K562 (cell line): ENCODE measurements around the gene ERGIC1. TPM values are rescaled to one million over a fixed set of nuclear protein-coding genes. Genes with fewer than 3 reads are reported as not detected.

Source experiments
- ATAC-seq: fragments of 200-7000 bp; cut with Tn5 transposase; 3 replicates; pipeline ENCODE4 v1.9.1; 2020; ENCODE audit warnings: moderate library complexity
- BruUV-seq: library from RNA; stranded (reverse); fragments of 400-500 nt; replicated peaks from 2 replicates; lab custom pipeline; 2021; lab: Mats Ljungman, UMichigan
- CTCF ChIA-PET: fragments of 300-600 bp; formaldehyde crosslinking; extraction: SDS; loops from one replicate; lab custom pipeline; 2021; ENCODE audit warnings: low intra/inter-chr PET ratio; lab: Yijun Ruan, JAX
- POLR2A ChIA-PET: fragments of 300-600, 350-650 bp; sonication (Branson Sonifier 250); formaldehyde crosslinking; extraction: SDS; loops from one replicate; lab custom pipeline; 2021; ENCODE audit warnings: antibody characterized with exemption, inconsistent platforms; lab: Yijun Ruan, JAX
- DNase-seq, 4 experiments: peaks; one replicate each; pipeline versions ENCODE4 v3.0.0 to v3.0.0-alpha.2; 2011 to 2018; ENCODE audit warnings: low spot score in 3 of 4, mixed read lengths in 3 of 4; ENCODE audit errors: extremely low read depth in 1 of 4
- FAIRE-seq: peaks from 2 replicates; lab custom pipeline; 2011; peaks lifted over from hg19 to GRCh38; lab: Jason Lieb, UNC
- H2AFZ ChIP-seq: 2 replicates; pipeline ENCODE4 v1.6.0; 2011; ENCODE audit warnings: low read depth, low read length, control low read depth, inconsistent platforms
- H3K27ac ChIP-seq: fragments of 200-600 bp; 3 replicates; pipeline ENCODE4 v1.8.0; 2011; ENCODE audit warnings: low read depth, mild to moderate bottlenecking, control low read depth, inconsistent platforms, low read length, moderate library complexity, mixed read lengths; ENCODE audit errors: extremely low read depth
- H3K27me3 ChIP-seq, 2 experiments: fragments of 300-600 bp in 1 of 2; 2 replicates in 1 of 2; 3 replicates in 1 of 2; pipeline versions ENCODE4 v1.6.0 to v1.8.0; 2011; ENCODE audit warnings: inconsistent platforms in 2 of 2, low read length in 2 of 2, mild to moderate bottlenecking in 1 of 2, mixed read lengths in 1 of 2, moderate library complexity in 1 of 2; ENCODE audit not compliant: control insufficient read depth in 2 of 2, insufficient read depth in 2 of 2
- H3K36me3 ChIP-seq: fragments of 300-600 bp; 3 replicates; pipeline ENCODE4 v1.8.0; 2011; ENCODE audit warnings: mild to moderate bottlenecking, low read length, inconsistent platforms; ENCODE audit not compliant: control insufficient read depth, insufficient read depth
- H3K4me1 ChIP-seq, 2 experiments: fragments of 200-600 bp in 1 of 2; replicated peaks in 1 of 2; 2 replicates in 1 of 2; 3 replicates in 1 of 2; pipeline versions ENCODE4 v1.5.1 to v1.8.0; 2011; ENCODE audit warnings: inconsistent platforms in 2 of 2, low read length in 2 of 2, mild to moderate bottlenecking in 1 of 2, mixed read lengths in 1 of 2, moderate library complexity in 1 of 2; ENCODE audit not compliant: control insufficient read depth in 2 of 2, insufficient read depth in 2 of 2
- H3K4me2 ChIP-seq: 2 replicates; pipeline ENCODE4 v1.6.1; 2011; ENCODE audit warnings: low read length, control low read depth, inconsistent platforms, mixed read lengths; ENCODE audit not compliant: insufficient read depth
- H3K4me3 ChIP-seq: fragments of 200-600 bp; sonication (generic), shearing (Covaris generic); 2 replicates; pipeline ENCODE4 v1.5.1; 2016; ENCODE audit warnings: control low read depth, inconsistent platforms
- H3K79me2 ChIP-seq: fragments of 200-600 bp; 3 replicates; pipeline ENCODE4 v1.8.0; 2011; ENCODE audit warnings: low read length, inconsistent platforms; ENCODE audit not compliant: control insufficient read depth, insufficient read depth
- H3K9ac ChIP-seq, 2 experiments: 2 replicates each; pipeline versions ENCODE4 v1.6.0 to v1.6.1; 2011; ENCODE audit warnings: low read depth in 2 of 2, low read length in 2 of 2, control low read depth in 1 of 2, inconsistent platforms in 1 of 2, mild to moderate bottlenecking in 1 of 2, mixed read lengths in 1 of 2; ENCODE audit not compliant: insufficient read depth in 1 of 2
- H3K9me1 ChIP-seq: one replicate; pipeline ENCODE4 v1.6.0; 2011; ENCODE audit warnings: inconsistent platforms, mild to moderate bottlenecking, low read length, moderate library complexity; ENCODE audit not compliant: control insufficient read depth, insufficient read depth
- H3K9me3 ChIP-seq: replicated peaks from 2 replicates; pipeline ENCODE4 v1.5.1; 2011; ENCODE audit warnings: low read depth, low read length, inconsistent platforms; ENCODE audit not compliant: control insufficient read depth, insufficient read depth
- H4K20me1 ChIP-seq: replicated peaks from 2 replicates; pipeline ENCODE4 v1.6.1; 2011; ENCODE audit warnings: low read length, inconsistent platforms, mixed read lengths; ENCODE audit not compliant: control insufficient read depth, insufficient read depth
- CBX2 ChIP-seq: fragments of 200-600 bp; sonication (generic); IDR thresholded peaks from one replicate; pipeline ENCODE4 v1.6.1; 2012; ENCODE audit warnings: mild to moderate bottlenecking, low read length, inconsistent platforms; ENCODE audit not compliant: insufficient read depth, poor library complexity, severe bottlenecking
- DACH1 ChIP-seq: fragments of 450-650 bp; IDR thresholded peaks from 2 replicates; pipeline ENCODE4 v1.6.1; 2018; ENCODE audit not compliant: partially characterized antibody
- GABPB2 ChIP-seq: fragments of 250-450 bp; sonication (Bioruptor Pico); conservative IDR thresholded peaks from 2 replicates; pipeline ENCODE4 v1.5.1; 2021; ENCODE audit warnings: mild to moderate bottlenecking
- MXI1 ChIP-seq: IDR thresholded peaks from 2 replicates; pipeline ENCODE4 v1.6.1; 2011; ENCODE audit warnings: low read depth, mild to moderate bottlenecking, improper control_type of control experiment, low read length
- NRF1 ChIP-seq, 2 experiments: fragments of 450-650 bp; IDR thresholded peaks in 1 of 2; conservative IDR thresholded peaks in 1 of 2; 2 replicates each; pipeline ENCODE4 v1.6.1; 2014; ENCODE audit warnings: mild to moderate bottlenecking in 2 of 2
- PHF20 ChIP-seq: fragments of 450-650 bp; IDR thresholded peaks from 2 replicates; pipeline ENCODE4 v1.6.1; 2018; ENCODE audit not compliant: partially characterized antibody
- RBFOX2 ChIP-seq: fragments of 200-400 bp; formaldehyde crosslinking; IDR thresholded peaks from 2 replicates; pipeline ENCODE4 v1.6.1; 2017; ENCODE audit warnings: low read depth, mild to moderate bottlenecking, low read length, moderate library complexity
- SNRNP70 ChIP-seq: fragments of 200-400 bp; formaldehyde crosslinking; optimal IDR thresholded peaks from 2 replicates; pipeline ENCODE3; 2017; ENCODE audit warnings: low read depth, low read length
- STAT6 ChIP-seq: sonication (generic); formaldehyde crosslinking; IDR thresholded peaks from 2 replicates; pipeline ENCODE4 v1.8.1; 2023; ENCODE audit warnings: mild to moderate bottlenecking, missing genetic modification reagents
- XRCC5 ChIP-seq: fragments of 200-400 bp; formaldehyde crosslinking; IDR thresholded peaks from 2 replicates; pipeline ENCODE4 v1.6.1; 2017; ENCODE audit warnings: low read depth, mild to moderate bottlenecking, low read length
- YBX1 ChIP-seq: fragments of 450-650 bp; IDR thresholded peaks from 2 replicates; pipeline ENCODE4 v1.7.1; 2016; ENCODE audit warnings: mild to moderate bottlenecking
- ZNF175 ChIP-seq: fragments of 200-800 bp; sonication (Bioruptor generic); IDR thresholded peaks from 2 replicates; pipeline ENCODE4 v1.6.1; 2016; ENCODE audit warnings: low read depth, mild to moderate bottlenecking, missing genetic modification characterization, missing compliant biosample characterization
- ZNF512 ChIP-seq: IDR thresholded peaks from 2 replicates; pipeline ENCODE4 v1.6.1; 2016; ENCODE audit warnings: missing genetic modification characterization, missing compliant biosample characterization
- WGBS: fragments of 100-300 bp; shearing (Covaris generic); methylation state at CpG from one replicate; pipeline ENCODE4 v1.1.6; 2016; ENCODE audit warnings: low coverage, mixed read lengths; ENCODE audit not compliant: insufficient coverage; ENCODE audit errors: missing lambda C conversion rate; 5-methylcytosine and 5-hydroxymethylcytosine counted together
- in situ Hi-C: fragments of 300-500 bp; cut with MboI; formaldehyde crosslinking; loops from 4 replicates; pipeline ENCODE4 v1.15.0; 2018; ENCODE audit warnings: inconsistent platforms, mixed read lengths
- intact Hi-C: fragments of 100-400 bp; cut with micrococcal nuclease; formaldehyde crosslinking; loops from 2 replicates; pipeline ENCODE4 v1.14.2; 2022
- polyA plus RNA-seq, 8 experiments: library from polyadenylated mRNA; depleted of rRNA in 4 of 8; stranded (reverse) in 5 of 8; unstranded in 3 of 8; fragments of >200 nt; fragmentation: Nextera tagmentation in 2 of 8; fragmentation: Illumina TruSeq in 1 of 8; extraction: Ambion mirVana in 2 of 8; extraction: Trizol in 1 of 8; gene quantifications; 2 replicates each; pipeline versions ENCODE4 v1.2.1 to v1.2.3, GENCODE V29; 2011 to 2014; ENCODE audit warnings: inconsistent platforms in 1 of 8, missing spikeins in 1 of 8
- total RNA-seq, 7 experiments: library from RNA; depleted of rRNA in 6 of 7; stranded (reverse); fragments of >200 nt in 6 of 7; fragmentation: Illumina TruSeq in 2 of 7; extraction: Trizol in 2 of 7; gene quantifications; 2 replicates each; pipeline versions ENCODE4 v1.2.1 to v1.2.3, GENCODE V29; 2011 to 2021; ENCODE audit warnings: low replicate concordance in 1 of 7
- TF ChIP-seq, protein P1 (sequence below): fragments of 250-450 bp; sonication (Bioruptor Pico); IDR thresholded peaks from 2 replicates; pipeline ENCODE4 v1.5.0; 2021; ENCODE audit warnings: mild to moderate bottlenecking, borderline replicate concordance

The ERGIC1 gene
- total and polyA plus RNA-seq, 9 of the 15 experiments (the other 6 are each of a cell fraction or from before 2014, with no cell fraction given): 5.5 to 68.4 (median 36.4) TPM

GRCh38 chr5:172951371-172952033 is 117.5 kb downstream of the ERGIC1 start (continued):
- TF ChIP-seq, protein P1, sequence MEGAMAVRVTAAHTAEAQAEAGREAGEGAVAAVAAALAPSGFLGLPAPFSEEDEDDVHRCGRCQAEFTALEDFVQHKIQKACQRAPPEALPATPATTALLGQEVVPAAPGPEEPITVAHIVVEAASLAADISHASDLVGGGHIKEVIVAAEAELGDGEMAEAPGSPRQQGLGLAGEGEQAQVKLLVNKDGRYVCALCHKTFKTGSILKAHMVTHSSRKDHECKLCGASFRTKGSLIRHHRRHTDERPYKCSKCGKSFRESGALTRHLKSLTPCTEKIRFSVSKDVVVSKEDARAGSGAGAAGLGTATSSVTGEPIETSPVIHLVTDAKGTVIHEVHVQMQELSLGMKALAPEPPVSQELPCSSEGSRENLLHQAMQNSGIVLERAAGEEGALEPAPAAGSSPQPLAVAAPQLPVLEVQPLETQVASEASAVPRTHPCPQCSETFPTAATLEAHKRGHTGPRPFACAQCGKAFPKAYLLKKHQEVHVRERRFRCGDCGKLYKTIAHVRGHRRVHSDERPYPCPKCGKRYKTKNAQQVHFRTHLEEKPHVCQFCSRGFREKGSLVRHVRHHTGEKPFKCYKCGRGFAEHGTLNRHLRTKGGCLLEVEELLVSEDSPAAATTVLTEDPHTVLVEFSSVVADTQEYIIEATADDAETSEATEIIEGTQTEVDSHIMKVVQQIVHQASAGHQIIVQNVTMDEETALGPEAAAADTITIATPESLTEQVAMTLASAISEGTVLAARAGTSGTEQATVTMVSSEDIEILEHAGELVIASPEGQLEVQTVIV (CRISPR knock-in tag): no peak

- no TSS peak for BruUV-seq
- in situ Hi-C loops (no loop called here), intact Hi-C loops (no loop called here)
- DNase-seq (no peak), ATAC-seq (no peak), FAIRE-seq (no peak)
- no peak overlapping the region for H3K9ac ChIP-seq
- CTCF ChIA-PET: no interaction called here
- H3K4me1 ChIP-seq: peaks cover 0 to 4% of the 10 kb centered on the region in 2 experiments; a peak in 1 of 5 replicates
- no peak overlapping the region for H2AFZ ChIP-seq
- no peaks in the 10 kb centered on the region for H3K9me1 ChIP-seq
- WGBS: 72% methylated on average over 4 of the region's 4 CpGs
- no peaks in the 10 kb centered on the region for H4K20me1 ChIP-seq
- no peak overlapping the region for H3K27ac ChIP-seq
- no peaks in the 10 kb centered on the region for H3K79me2 ChIP-seq
- H3K27me3 ChIP-seq: no peaks in the 10 kb centered on the region
- H3K9me3 ChIP-seq: no peaks in the 10 kb centered on the region
- no peak overlapping the region for H3K4me2 ChIP-seq
- H3K4me3 ChIP-seq: no peak overlapping the region
- POLR2A ChIA-PET: interaction anchor here (0.6 to 1.6 kb wide), 3 partner anchors 9 to 182 kb away, joined by 3 read pairs; no protein-coding TSS in a partner anchor
- peaks cover 2% of the 10 kb centered on the region; the same call in 1 of the 3 replicates for H3K36me3 ChIP-seq
- TF ChIP-seq ZNF175 (CRISPR knock-in tag): no peak
- TF ChIP-seq GABPB2 (CRISPR knock-in tag): no peak
- no peak for TF ChIP-seq YBX1
- TF ChIP-seq SNRNP70: no peak
- TF ChIP-seq PHF20: no peak
- no peak for TF ChIP-seq STAT6 (CRISPR knock-in tag)
- TF ChIP-seq NRF1 (conservative IDR thresholded peaks at IDR 0.05 in 1 of 2, IDR thresholded peaks at IDR 0.05 in 1 of 2): no peak
- TF ChIP-seq MXI1: no peak
- no peak for TF ChIP-seq DACH1
- no peak for TF ChIP-seq ZNF512 (tag)
- no peak for TF ChIP-seq CBX2
- TF ChIP-seq RBFOX2: no peak
- TF ChIP-seq XRCC5: no peak
Observed at GRCh38 chr5:172952034-172952511, 118.0 kb downstream of the ERGIC1 start.
